ENCODE measurements around the gene TAS1R3. TPM values are rescaled to one million over a fixed set of nuclear protein-coding genes. Genes with fewer than 3 reads are reported as not detected.

The TAS1R3 gene
- total and polyA plus RNA-seq, 4 donors = 0.19 to 0.36 (median 0.33) TPM; not detected in 1

GRCh38 chr1:1335792-1336248, 4.7 kb downstream of the TAS1R3 start (continued):
- TF ChIP-seq FOXA2 (IDR thresholded peaks at IDR 0.05) (no peak), YY1 (IDR thresholded peaks at IDR 0.05) (no peak), ZBTB33 (IDR thresholded peaks at IDR 0.05) (no peak)

GRCh38 chr1:1336446-1336845, 5.4 kb downstream of the TAS1R3 start:
- no peak for DNase-seq (ENCODE audit: low spot score)
- H3K36me3 ChIP-seq (ENCODE audit: control insufficient read depth in 4 of 4, insufficient read depth in 3 of 4, low read depth in 1 of 4, low read length in 3 of 4) = peaks cover 0 to 29% (median 15%) of the 10 kb centered on the region in 4 donors

More at GRCh38 chr1:1336446-1336845, 5.4 kb downstream of the TAS1R3 start:
- Histone ChIP-seq H3K9me3 (ENCODE audit: control insufficient read depth in 4 of 4, low read length in 3 of 4) (no peaks in the 10 kb centered on the region), H3K4me3 (ENCODE audit: low read depth in 1 of 3, low read length in 3 of 3) (no peak overlapping the region), H3K27ac (ENCODE audit: low read depth in 1 of 2, low read length in 2 of 2) (no peak overlapping the region), H3K4me1 (ENCODE audit: control insufficient read depth in 4 of 4, insufficient read depth in 4 of 4, low read length in 3 of 4) (peaks cover 6 to 21% (median 14%) of the 10 kb centered on the region in 4 donors), H3K27me3 (ENCODE audit: control insufficient read depth in 4 of 4, insufficient read depth in 4 of 4, low read length in 3 of 4) (no peaks in the 10 kb centered on the region), H3K9ac (ENCODE audit: low read depth in 1 of 2, low read length in 2 of 2) (no peak overlapping the region)
- 96% methylated on average over 26 of the region's 26 CpGs for WGBS
- TF ChIP-seq FOXA1 (IDR thresholded peaks at IDR 0.05) (no peak), ATF3 (IDR thresholded peaks at IDR 0.05) (no peak), RAD21 (IDR thresholded peaks at IDR 0.05) (no peak), JUND (IDR thresholded peaks at IDR 0.05) (no peak), TAF1 (conservative IDR thresholded peaks at IDR 0.05) (no peak), EGR1 (IDR thresholded peaks at IDR 0.05; ENCODE audit: low read depth in 2 of 2) (no peak), SP1 (IDR thresholded peaks at IDR 0.05) (no peak), ZBTB33 (IDR thresholded peaks at IDR 0.05) (no peak), FOXA2 (IDR thresholded peaks at IDR 0.05) (no peak), GABPA (IDR thresholded peaks at IDR 0.05 in 1 of 2, conservative IDR thresholded peaks at IDR 0.05 in 1 of 2) (no peak), REST (IDR thresholded peaks at IDR 0.05) (no peak), CTCF (IDR thresholded peaks at IDR 0.05; ENCODE audit: low read depth, low read length, missing input control) (no peak), MAX (IDR thresholded peaks at IDR 0.05) (no peak), RXRA (IDR thresholded peaks at IDR 0.05) (no peak), HNF4A (conservative IDR thresholded peaks at IDR 0.05) (no peak), NR2F2 (IDR thresholded peaks at IDR 0.05) (no peak), YY1 (IDR thresholded peaks at IDR 0.05) (no peak), HNF4G (IDR thresholded peaks at IDR 0.05) (no peak)

Measured in liver (tissue), 9 donors.